Neural cell (in vitro differentiated cells): Measurements from ENCODE around the gene FBXL5. TPM values are rescaled to one million over a fixed set of nuclear protein-coding genes. Genes with fewer than 3 reads are reported as not detected.
A peak's percentile ranks its signal among the peaks of the same experiment; 100 is the strongest.

ENCODE experiments used
- H2AFZ ChIP-seq: fragments of 200-600, 300-800 bp; sonication (generic), shearing (Covaris generic); 2 replicates; pipeline ENCODE4 v1.6.0; 2014; ENCODE audit warnings: low read depth, mild to moderate bottlenecking, antibody characterized with exemption, low read length, moderate library complexity
- H3F3A ChIP-seq: fragments of 200-600 bp; shearing (Covaris generic); 2 replicates; pipeline ENCODE4 v1.6.1; 2016; ENCODE audit warnings: mild to moderate bottlenecking, moderate library complexity, mixed read lengths, antibody characterized with exemption, low read length; ENCODE audit not compliant: insufficient read depth, poor library complexity, severe bottlenecking
- H3K27ac ChIP-seq: fragments of 200-600, 300-800 bp; sonication (generic), shearing (Covaris generic); 2 replicates; pipeline ENCODE4 v1.5.1; 2014; ENCODE audit warnings: mild to moderate bottlenecking, low read length, moderate library complexity
- H3K27me3 ChIP-seq: fragments of 300-800, 200-600 bp; sonication (generic), shearing (Covaris generic); 2 replicates; pipeline ENCODE4 v1.6.0; 2014; ENCODE audit warnings: mild to moderate bottlenecking, low read depth, low read length, moderate library complexity; ENCODE audit not compliant: insufficient read depth
- H3K36me3 ChIP-seq: fragments of 300-800, 200-600 bp; sonication (generic), shearing (Covaris generic); 2 replicates; pipeline ENCODE4 v1.5.1; 2014; ENCODE audit warnings: mild to moderate bottlenecking, antibody characterized with exemption, low read length, moderate library complexity; ENCODE audit not compliant: insufficient read depth
- H3K4me2 ChIP-seq: fragments of 300-800, 200-600 bp; sonication (generic), shearing (Covaris generic); 2 replicates; pipeline ENCODE4 v1.6.0; 2014; ENCODE audit warnings: mild to moderate bottlenecking, low read length
- H3K4me3 ChIP-seq: fragments of 300-800, 200-600 bp; sonication (generic), shearing (Covaris generic); 2 replicates; pipeline ENCODE4 v1.5.1; 2014; ENCODE audit warnings: mild to moderate bottlenecking, low read length, moderate library complexity
- H3K79me2 ChIP-seq: fragments of 200-600 bp; shearing (Covaris generic); replicated peaks from 2 replicates; pipeline ENCODE4 v1.6.0; 2014; ENCODE audit warnings: mild to moderate bottlenecking, low read length, moderate library complexity; ENCODE audit not compliant: insufficient read depth
- H3K9ac ChIP-seq: fragments of 300-800, 200-600 bp; sonication (generic), shearing (Covaris generic); 2 replicates; pipeline ENCODE4 v1.6.1; 2016; ENCODE audit warnings: mild to moderate bottlenecking, low read length, mixed read lengths
- H3K9me2 ChIP-seq: fragments of 200-600 bp; shearing (Covaris generic); 2 replicates; pipeline ENCODE4 v1.6.1; 2016; ENCODE audit warnings: mild to moderate bottlenecking, low read length, mixed read lengths; ENCODE audit not compliant: insufficient read depth
- H3K9me3 ChIP-seq: fragments of 200-600, 300-800 bp; sonication (generic), shearing (Covaris generic); 2 replicates; pipeline ENCODE4 v1.6.1; 2016; ENCODE audit warnings: mild to moderate bottlenecking, mixed run types, low read length, moderate library complexity, mixed read lengths
- H4K20me1 ChIP-seq: fragments of 200-600 bp; shearing (Covaris generic); 2 replicates; pipeline ENCODE4 v1.6.1; 2016; ENCODE audit warnings: mild to moderate bottlenecking, mixed run types; ENCODE audit not compliant: insufficient read depth
- EP300 ChIP-seq: fragments of 450-650 bp; conservative IDR thresholded peaks from 2 replicates; pipeline ENCODE4 v1.6.1; 2014; ENCODE audit warnings: antibody characterized with exemption, mild to moderate bottlenecking, moderate library complexity; ENCODE audit not compliant: poor library complexity, severe bottlenecking
- EZH2 ChIP-seq: fragments of 200-600, 300-800 bp; shearing (Covaris generic), sonication (generic); IDR thresholded peaks from 2 replicates; pipeline ENCODE4 v1.6.1; 2014; ENCODE audit warnings: antibody characterized with exemption, low read length, borderline replicate concordance, mild to moderate bottlenecking; ENCODE audit not compliant: insufficient read depth, poor library complexity, severe bottlenecking
- MXI1 ChIP-seq: fragments of 450-650 bp; conservative IDR thresholded peaks from 2 replicates; pipeline ENCODE4 v1.6.1; 2014; ENCODE audit warnings: antibody characterized with exemption, mild to moderate bottlenecking; ENCODE audit not compliant: poor library complexity, severe bottlenecking
- POLR2AphosphoS5 ChIP-seq: IDR thresholded peaks from 2 replicates; pipeline ENCODE4 v1.6.1; 2012
- RAD21 ChIP-seq: fragments of 450-650 bp; conservative IDR thresholded peaks from 2 replicates; pipeline ENCODE4 v1.6.1; 2014; ENCODE audit warnings: antibody characterized with exemption, mild to moderate bottlenecking, moderate library complexity
- SMC3 ChIP-seq: fragments of 450-650 bp; conservative IDR thresholded peaks from 2 replicates; pipeline ENCODE4 v1.6.1; 2014; ENCODE audit warnings: antibody characterized with exemption, mild to moderate bottlenecking, moderate library complexity; ENCODE audit not compliant: poor library complexity
- TAF1 ChIP-seq: IDR thresholded peaks from 2 replicates; pipeline ENCODE4 v1.6.1; 2012; ENCODE audit warnings: low read depth
- polyA plus RNA-seq: library from polyadenylated mRNA; depleted of rRNA; stranded (reverse); fragments of >200 nt; gene quantifications from 2 replicates; pipeline ENCODE4 v1.2.3, GENCODE V29; 2014
- TF ChIP-seq, protein P1 (sequence below): fragments of 450-650 bp; IDR thresholded peaks from 2 replicates; pipeline ENCODE4 v1.5.1; 2014; ENCODE audit warnings: antibody characterized with exemption, mild to moderate bottlenecking, moderate library complexity; ENCODE audit not compliant: poor library complexity, severe bottlenecking
- TF ChIP-seq, protein P2 (sequence below): IDR thresholded peaks from 2 replicates; pipeline ENCODE4 v1.6.1; 2012; ENCODE audit warnings: borderline replicate concordance

FBXL5 gene
- polyA plus RNA-seq, 1 donor from 2014 or later, result 70.6 TPM

DNA sequence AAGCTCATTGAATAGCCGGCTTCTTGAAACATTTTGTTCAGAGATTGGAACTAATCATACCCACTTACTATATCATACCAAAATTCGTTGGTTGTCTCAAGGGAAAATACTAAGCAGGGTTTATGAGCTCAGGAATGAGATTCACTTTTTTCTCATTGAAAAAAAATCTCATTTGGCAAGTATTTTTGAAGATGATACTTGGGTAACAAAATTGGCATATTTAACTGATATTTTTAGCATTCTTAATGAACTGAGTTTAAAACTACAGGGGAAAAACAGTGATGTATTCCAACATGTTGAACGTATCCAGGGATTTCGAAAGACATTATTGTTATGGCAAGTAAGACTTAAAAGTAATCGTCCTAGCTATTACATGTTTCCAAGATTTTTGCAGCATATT is 32.9 kb upstream of the FBXL5 start:
- H3K36me3 ChIP-seq, result peaks cover 4% of the 10 kb centered on the region
- H3K27me3 ChIP-seq, result no peaks in the 10 kb centered on the region
- H3K9me2 ChIP-seq, result no peaks in the 10 kb centered on the region
- H3K79me2 ChIP-seq, result peaks cover 17% of the 10 kb centered on the region
- H3F3A ChIP-seq, result no peaks in the 10 kb centered on the region
- no peaks in the 10 kb centered on the region for H4K20me1 ChIP-seq
- H3K27ac ChIP-seq, result no peak overlapping the region
- no peaks in the 10 kb centered on the region for H3K9me3 ChIP-seq
- H3K4me2 ChIP-seq, result no peak overlapping the region
- H3K9ac ChIP-seq, result no peak overlapping the region
- H2AFZ ChIP-seq, result no peak overlapping the region
- TF ChIP-seq EZH2, result no peak
- no peak overlapping the region for H3K4me3 ChIP-seq

DNA sequence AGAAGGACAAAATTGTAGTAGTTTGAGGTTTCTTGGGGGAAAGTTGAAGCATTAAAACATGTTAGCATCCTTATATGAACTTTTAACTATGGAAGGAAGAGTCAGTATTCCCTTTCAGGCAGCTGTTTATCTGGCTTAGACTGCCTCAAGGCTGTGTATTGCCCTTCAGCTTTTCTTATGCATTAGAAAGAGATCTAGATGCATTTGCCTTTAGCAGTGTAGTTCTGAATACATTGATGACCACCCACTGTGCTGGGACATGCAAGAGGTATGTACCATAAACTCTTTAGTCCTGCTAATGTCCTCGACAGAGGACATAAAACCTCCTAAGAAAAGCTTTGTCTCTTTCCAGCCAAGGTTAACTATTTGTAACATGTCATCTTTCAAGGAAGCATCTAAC is 29.3 kb upstream of the FBXL5 start:
- Histone ChIP-seq H3K27me3 (no peaks in the 10 kb centered on the region), H4K20me1 (no peaks in the 10 kb centered on the region), H3K4me3 (peak overlapping the region; percentile 80), H3K36me3 (peaks cover 4% of the 10 kb centered on the region), H3K9ac (no peak overlapping the region), H3K9me2 (no peaks in the 10 kb centered on the region), H3K4me2 (peak overlapping the region; percentile 98), H2AFZ (no peak overlapping the region), H3K27ac (no peak overlapping the region), H3K9me3 (no peaks in the 10 kb centered on the region), H3F3A (no peaks in the 10 kb centered on the region), H3K79me2 (peaks cover 31% of the 10 kb centered on the region)
- TF ChIP-seq EP300, result no peak
- TF ChIP-seq, protein P1, sequence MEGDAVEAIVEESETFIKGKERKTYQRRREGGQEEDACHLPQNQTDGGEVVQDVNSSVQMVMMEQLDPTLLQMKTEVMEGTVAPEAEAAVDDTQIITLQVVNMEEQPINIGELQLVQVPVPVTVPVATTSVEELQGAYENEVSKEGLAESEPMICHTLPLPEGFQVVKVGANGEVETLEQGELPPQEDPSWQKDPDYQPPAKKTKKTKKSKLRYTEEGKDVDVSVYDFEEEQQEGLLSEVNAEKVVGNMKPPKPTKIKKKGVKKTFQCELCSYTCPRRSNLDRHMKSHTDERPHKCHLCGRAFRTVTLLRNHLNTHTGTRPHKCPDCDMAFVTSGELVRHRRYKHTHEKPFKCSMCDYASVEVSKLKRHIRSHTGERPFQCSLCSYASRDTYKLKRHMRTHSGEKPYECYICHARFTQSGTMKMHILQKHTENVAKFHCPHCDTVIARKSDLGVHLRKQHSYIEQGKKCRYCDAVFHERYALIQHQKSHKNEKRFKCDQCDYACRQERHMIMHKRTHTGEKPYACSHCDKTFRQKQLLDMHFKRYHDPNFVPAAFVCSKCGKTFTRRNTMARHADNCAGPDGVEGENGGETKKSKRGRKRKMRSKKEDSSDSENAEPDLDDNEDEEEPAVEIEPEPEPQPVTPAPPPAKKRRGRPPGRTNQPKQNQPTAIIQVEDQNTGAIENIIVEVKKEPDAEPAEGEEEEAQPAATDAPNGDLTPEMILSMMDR, result no peak
- TF ChIP-seq SMC3, result no peak
- TF ChIP-seq, protein P2, sequence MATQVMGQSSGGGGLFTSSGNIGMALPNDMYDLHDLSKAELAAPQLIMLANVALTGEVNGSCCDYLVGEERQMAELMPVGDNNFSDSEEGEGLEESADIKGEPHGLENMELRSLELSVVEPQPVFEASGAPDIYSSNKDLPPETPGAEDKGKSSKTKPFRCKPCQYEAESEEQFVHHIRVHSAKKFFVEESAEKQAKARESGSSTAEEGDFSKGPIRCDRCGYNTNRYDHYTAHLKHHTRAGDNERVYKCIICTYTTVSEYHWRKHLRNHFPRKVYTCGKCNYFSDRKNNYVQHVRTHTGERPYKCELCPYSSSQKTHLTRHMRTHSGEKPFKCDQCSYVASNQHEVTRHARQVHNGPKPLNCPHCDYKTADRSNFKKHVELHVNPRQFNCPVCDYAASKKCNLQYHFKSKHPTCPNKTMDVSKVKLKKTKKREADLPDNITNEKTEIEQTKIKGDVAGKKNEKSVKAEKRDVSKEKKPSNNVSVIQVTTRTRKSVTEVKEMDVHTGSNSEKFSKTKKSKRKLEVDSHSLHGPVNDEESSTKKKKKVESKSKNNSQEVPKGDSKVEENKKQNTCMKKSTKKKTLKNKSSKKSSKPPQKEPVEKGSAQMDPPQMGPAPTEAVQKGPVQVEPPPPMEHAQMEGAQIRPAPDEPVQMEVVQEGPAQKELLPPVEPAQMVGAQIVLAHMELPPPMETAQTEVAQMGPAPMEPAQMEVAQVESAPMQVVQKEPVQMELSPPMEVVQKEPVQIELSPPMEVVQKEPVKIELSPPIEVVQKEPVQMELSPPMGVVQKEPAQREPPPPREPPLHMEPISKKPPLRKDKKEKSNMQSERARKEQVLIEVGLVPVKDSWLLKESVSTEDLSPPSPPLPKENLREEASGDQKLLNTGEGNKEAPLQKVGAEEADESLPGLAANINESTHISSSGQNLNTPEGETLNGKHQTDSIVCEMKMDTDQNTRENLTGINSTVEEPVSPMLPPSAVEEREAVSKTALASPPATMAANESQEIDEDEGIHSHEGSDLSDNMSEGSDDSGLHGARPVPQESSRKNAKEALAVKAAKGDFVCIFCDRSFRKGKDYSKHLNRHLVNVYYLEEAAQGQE, result no peak
- no peak for TF ChIP-seq POLR2AphosphoS5
- no peak for TF ChIP-seq MXI1
- no peak for TF ChIP-seq RAD21
- no peak for TF ChIP-seq EZH2
- no peak for TF ChIP-seq TAF1

DNA sequence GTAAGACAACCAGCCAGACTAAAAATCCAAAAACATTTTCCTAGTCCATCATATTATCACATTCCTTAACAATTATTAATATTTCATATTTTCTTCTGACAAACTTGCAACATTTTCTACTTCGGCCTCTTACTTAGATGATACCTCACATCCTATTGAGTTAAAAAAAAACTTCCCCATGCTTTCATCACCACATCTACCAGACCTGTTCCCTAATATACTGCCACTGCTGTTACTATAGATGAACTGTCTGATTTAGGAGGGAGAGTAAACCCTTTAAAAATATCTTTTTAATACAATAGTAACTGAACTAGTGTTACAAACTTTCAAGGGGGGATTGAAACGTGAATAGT is 28.0 kb upstream of the FBXL5 start:
- peak overlapping the region; percentile 95 for H3K27ac ChIP-seq

More for the DNA sequence above, 28.0 kb upstream of the FBXL5 start:
- H3K4me3 ChIP-seq, result peak overlapping the region; percentile 80
- H3K27me3 ChIP-seq, result no peaks in the 10 kb centered on the region
- peaks cover 39% of the 10 kb centered on the region for H3K79me2 ChIP-seq
- H2AFZ ChIP-seq, result peak overlapping the region; percentile 95
- peaks cover 4% of the 10 kb centered on the region for H3K36me3 ChIP-seq
- H3F3A ChIP-seq, result no peaks in the 10 kb centered on the region
- TF ChIP-seq EZH2 (no peak), RAD21 (no peak)
- H3K9me3 ChIP-seq, result no peaks in the 10 kb centered on the region
- peak overlapping the region; percentile 93 for H3K9ac ChIP-seq
- H3K4me2 ChIP-seq, result peak overlapping the region; percentile 98
- no peaks in the 10 kb centered on the region for H4K20me1 ChIP-seq
- H3K9me2 ChIP-seq, result no peaks in the 10 kb centered on the region
